ENCODE data around the gene ZCCHC24.

Gene ZCCHC24

GRCh38 chr10:79445161-79445976, at the start of gene ZCCHC24:
Gene ZCCHC24, minus strand, starts transcription at chr10:79445624. Its CDS starts 184 bp downstream, at chr10:79445440.
- DNase-seq = peak; percentile 98

- no peak for DNase-seq
These were observed 48.4 kb upstream of the ZCCHC24 start for GRCh38 chr10:79493806-79494205.

GRCh38 chr10:79492839-79493238, 47.4 kb upstream of the ZCCHC24 start:
- DNase-seq = no peak

- DNase-seq = no peak
These were observed 46.8 kb upstream of the ZCCHC24 start for GRCh38 chr10:79492256-79492655.

DNA sequence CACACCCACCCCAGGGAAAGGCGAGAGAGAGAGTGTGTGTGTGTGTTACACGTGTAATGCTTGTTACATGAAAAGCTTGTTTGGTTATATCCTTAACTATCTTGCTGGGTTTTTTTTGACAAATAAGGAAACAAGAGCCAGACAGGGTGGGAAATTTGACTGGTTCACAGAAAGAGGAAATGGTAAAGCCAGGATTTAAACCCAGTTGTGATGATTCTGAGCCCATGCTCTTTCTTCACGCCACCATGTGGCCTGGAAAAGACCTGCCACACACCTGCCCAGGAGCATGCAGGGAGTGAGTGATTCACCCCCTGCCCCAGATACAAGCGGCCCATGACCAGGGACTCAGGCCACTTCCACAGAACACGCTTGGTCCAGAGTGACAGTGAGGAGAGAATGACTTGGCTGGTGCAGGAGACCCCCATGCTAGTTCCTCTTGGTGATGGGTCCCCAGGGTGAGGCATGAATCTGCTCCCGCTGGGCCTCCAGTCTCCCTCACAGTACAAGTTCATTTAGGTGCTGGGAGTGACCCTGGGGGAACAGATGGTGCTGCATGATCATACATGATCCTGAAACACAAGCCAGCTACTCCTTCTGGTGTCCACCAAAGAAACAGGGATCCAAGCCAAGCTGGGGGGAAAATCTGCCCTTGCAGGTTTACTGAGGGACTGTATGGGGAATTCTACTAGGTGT, 45.9 kb upstream of the ZCCHC24 start:
- no peak for DNase-seq

DNA sequence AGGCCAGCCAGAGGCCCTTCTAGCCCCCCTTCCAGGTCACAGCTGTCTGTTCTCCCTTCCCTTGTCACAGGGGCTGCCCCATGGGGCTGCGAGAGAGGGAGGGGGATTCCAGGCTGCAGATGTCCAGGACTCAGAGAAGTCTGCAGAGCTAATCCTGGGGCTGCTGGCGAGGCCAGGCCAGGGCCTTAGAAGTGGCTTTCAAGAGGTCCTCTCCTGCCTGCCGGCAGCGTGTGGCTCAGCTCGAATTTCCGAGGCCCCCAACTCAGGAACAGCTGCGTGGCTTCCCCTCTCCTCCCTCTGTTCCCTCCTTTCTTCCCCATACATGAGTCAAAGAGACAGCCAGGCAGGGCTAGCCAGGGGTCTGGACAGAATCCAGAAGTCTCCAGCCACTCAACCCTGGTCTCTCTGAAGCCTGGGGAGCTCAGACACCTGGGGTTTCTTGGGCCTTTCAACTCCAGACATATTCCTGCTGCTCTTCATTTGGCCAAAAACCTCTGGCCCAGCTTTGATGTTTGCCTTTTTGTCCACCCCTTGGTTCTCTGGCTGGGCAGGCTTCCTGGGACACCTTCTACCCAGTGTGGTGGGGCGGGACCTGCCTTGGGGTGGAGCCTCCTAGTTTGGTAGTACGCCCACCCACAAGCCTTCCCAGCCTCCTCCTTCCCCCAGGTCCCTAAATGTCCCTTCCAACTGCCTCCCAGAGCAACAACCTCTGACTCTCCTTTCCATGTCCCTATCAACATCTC, 45.1 kb upstream of the ZCCHC24 start:
- peak; percentile 42 for DNase-seq

- no peak for DNase-seq
These were observed 43.4 kb upstream of the ZCCHC24 start for GRCh38 chr10:79488870-79489269.

DNA sequence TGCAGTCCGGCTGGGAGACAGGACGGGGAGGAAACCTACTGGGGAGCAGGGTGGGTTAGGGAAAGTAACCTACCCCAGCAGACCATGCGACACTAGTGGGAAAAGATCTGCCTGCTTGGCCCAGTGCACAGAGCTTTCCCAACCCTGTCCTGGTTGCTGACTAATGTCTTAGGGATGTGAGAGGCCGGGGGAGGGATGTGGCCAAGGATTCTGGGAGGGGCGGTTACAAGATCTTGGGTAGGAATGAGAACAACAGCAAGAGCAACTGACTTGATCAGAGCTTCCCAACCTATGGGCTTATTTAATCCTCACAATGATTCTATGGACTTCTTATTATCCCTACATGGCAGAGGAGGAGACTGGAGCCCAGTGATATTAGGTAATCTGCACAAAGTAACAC, 42.9 kb upstream of the ZCCHC24 start:
- no peak for DNase-seq

DNA sequence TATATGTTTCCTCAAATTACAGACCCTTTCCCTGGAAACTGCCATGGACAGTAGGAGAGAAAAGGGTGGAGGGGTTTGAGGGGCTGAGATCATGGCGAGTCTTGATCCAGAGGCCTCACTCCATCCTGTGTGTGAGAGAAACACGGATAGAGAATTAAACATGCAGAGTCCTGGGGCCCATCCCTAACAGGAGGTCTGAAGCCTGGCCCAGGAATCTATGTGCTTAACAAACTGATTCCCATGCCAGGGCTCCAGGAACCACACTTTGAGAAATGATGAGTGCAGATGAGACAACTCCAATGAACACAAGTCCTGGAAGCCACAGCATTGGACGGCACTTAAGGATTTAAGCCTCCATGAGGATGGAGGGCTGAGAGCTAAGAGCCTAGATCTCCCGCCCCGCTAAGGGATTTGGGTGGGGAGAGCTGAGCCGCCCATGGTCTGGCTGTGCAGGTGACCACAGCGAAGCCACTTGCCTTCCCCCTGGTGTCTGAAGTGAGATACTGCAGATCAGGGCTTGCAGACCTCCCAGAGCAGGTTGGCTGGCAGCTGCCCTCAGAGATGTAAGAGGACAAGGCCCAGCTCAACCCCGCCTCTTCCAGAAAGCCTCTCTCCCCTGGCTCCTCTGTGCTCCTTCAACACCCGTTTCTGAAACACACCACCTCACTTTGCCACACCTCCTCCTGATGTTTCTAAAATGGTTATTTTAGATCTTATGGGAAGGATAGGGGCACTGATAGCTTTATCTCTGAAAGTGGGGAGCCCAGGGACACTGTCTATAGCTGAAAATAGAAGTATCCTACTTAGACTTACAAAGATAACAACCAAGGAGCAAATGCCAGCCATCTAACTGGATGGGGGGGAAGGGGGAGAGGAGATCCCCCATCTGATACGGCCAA, 42.1 kb upstream of the ZCCHC24 start:
- DNase-seq = peak; percentile 93

GRCh38 chr10:79484476-79484875, 39.1 kb upstream of the ZCCHC24 start:
- DNase-seq = no peak

DNA sequence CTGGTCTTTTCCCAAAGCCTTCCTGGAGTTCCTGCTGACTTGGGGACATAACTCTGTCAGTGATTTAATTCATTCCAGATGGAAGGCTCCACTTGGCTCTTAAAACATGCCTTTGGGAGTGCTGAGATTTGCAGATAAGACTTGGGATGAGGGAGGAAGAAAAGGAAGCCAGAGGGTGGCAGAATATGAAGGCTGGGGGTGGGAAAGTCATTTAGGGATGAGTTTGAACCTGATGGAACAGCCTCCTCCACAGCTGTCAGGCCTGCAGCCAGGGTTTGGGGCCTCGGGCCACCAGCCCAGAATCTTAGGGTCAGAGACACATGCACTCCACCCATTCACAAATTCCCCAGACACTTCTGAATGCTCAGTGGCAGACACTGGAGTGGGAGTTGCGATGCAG, 38.5 kb upstream of the ZCCHC24 start:
- no peak for DNase-seq

DNA sequence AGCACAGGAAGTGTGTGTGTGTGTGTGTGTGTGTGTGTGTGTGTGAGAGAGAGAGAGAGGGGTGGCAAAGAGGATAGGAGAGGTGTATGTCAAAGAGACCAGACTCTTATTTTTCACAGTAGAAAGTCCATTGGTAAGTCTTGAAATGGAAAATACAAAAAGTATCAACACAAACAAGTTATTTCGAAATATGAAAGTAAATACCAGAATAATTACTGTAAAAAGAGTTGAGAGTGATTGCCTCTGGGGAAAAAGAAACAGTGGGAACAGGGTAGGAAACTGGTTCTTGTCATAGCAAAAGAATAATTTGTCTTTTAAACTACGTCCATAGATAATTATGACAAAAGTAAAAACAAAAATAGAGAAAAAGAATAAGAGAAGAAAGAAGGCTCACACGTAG, 37.9 kb upstream of the ZCCHC24 start:
- no peak for DNase-seq

GRCh38 chr10:79482741-79483140, 37.3 kb upstream of the ZCCHC24 start:
- no peak for DNase-seq

- no peak for DNase-seq
These were observed 36.9 kb upstream of the ZCCHC24 start for GRCh38 chr10:79482304-79482703.

GRCh38 chr10:79479283-79479909, 34.0 kb upstream of the ZCCHC24 start:
- no peak for DNase-seq

- no peak for DNase-seq
These were observed 32.0 kb upstream of the ZCCHC24 start for GRCh38 chr10:79477456-79477855.

DNA sequence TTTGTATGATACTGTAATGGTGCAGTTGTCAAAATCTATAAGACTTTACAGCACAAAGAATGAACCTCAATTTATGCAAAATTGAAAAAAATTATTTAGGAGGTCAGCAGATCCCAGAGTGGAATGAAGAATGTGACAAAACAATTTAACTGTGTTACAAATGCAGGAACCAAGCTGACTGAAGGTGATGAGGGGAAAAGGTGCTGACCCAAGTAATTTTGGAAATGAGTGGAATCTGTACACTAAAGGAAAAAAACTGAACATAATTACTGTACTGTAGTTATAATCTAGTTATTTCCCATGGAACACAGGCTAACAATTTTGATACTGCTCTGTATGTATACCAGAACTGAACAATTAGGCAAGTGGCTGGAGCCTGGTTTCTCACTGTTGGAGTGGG, 31.2 kb upstream of the ZCCHC24 start:
- no peak for DNase-seq

DNA sequence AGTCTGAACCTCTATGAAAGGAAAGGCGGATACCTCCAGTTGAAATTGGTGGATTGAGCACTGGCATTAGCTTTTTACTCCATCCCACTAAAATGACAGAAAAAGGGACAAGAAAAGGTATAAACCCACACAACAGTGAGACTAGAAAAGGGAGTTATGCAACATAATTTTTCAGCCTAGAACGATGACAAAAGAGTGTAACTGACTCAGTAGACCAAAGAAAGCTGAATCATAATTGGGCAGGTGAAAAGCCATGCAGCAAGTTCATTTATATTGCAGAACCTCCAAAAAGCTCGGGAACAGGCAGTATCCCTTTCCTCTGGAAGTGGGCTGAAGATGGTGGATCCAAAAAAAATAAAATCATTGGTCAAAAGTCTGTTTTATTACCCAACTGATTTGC, 30.5 kb upstream of the ZCCHC24 start:
- no peak for DNase-seq

DNA sequence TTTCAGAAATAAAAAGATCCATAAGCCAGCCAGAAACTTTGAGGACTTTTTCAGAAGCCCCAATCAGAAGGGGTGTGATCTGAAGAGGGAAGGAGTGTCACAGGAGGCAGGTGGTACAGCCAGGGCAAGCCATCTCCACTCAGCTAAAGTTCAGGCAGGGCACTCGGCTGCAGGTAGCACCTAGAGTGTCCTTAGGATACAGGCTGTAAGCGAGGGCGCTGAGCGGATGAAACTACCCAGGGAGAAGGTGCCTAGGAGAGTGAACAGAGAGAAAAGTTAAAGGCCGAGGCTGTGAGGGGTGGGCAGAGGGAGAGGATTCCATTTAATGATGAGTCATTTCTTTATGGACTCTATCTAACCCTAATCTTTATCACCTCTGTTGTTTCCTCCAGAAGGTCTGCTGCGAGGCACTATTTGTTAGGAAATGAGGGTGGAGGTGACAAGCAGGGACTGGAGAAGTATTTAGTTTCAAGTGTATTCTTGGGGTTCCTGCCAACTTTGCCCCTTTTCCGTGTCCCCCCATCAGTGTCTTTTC, 29.8 kb upstream of the ZCCHC24 start:
- no peak for DNase-seq

- DNase-seq = no peak
These were observed 28.2 kb upstream of the ZCCHC24 start for GRCh38 chr10:79473496-79474095.

DNA sequence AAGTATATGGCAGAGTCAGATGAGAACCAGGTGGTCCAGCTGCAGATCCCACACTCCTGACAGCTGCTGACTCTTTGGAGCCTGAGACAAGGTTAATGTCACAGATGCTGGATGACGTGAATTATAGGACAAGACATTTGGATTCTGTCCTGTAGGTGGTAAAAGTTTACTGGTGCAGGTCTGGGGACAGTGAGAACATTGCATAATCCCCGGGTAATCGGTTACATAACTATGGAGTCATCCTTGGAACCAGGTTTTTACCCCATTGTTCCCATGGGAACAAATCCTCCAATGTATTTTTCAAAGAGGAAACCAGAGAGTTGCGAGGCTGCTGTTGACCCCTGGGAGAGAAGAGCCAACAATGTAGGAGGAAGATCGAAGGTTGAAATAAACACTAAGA, 27.5 kb upstream of the ZCCHC24 start:
- no peak for DNase-seq
